EL (cell line): ENCODE results near the gene TBX1.

Source experiments
- DNase-seq: peaks from one replicate; pipeline ENCODE4 v3.0.0-alpha.2; 2016

The TBX1 gene

DNA sequence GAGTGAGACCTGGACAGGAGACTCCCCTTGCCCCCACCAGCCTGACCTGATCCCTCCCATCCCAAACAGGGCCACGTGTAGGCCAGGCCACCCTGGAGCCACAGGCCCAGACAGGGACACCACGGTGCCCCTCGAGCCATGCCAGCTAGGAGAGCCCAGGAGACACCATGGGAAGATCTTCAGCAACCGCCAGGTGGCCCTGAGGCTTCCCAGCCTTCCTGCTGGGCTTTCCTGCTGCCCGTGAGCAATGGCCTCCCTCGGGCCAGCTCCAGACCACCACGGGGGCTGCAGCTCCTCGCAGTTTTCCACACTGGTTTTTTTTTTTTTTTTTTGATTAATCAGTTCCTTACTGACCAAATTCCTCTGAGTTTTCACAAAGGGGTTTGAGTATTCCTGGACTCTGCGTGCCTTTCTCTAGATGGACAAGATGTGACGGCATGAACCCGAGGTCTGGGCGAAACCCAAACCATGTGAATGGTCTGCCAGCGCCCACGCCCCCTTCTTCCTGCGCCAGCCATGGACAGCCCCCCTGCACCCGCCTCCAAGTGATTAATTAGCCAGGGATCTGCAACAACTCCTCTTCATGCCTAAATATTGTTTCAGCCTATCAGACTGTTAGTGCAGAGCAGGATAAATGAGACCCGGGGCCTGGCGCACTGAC is 40.9 kb downstream of the TBX1 start:
- DNase-seq: no peak

DNA sequence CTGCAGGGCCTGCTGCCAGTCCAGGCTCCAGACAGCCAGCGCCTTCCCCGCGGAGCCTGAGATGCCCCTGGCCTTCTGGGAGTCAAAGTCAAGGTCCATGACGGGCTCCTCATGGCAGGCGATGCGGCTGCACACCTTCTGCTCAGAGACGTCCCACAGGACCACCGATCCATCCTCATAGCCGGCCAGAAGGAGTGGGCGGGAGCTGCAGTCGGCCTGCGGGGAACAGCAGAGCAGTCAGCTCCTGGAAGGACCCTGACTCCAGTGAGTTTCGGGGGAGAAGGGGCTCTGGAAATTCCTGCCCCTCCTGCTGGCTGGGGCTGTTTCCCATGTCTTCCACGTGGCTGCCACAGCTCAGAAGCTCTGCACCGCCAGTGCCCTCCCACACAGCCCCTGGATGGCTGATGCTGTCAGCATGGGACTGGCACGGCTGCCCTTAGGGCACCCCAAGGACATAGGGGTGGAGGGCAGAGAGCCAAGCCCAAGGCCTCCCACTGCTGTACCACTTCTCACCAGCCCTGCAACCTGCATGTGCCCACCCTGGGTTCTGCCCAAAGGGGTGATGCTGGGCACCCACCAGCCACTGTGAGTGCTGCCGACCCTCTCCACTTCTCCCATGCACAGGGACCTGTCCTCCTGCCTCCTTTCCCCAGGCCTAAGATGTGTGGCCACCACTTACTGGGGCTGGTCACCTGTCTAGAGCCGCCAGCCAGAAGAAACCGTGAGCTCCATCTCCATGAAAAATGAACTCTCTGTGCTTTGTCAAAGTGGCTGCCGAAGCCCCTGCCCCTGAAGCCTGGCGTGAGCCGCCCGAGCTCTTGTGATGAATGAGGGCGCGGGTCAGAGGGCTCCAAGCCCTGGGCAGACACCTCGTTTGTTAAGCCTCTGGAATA is 41.7 kb downstream of the TBX1 start:
- no peak for DNase-seq

GRCh38 chr22:19802894-19803735 is 42.5 kb downstream of the TBX1 start:
- no peak for DNase-seq

- DNase-seq: no peak
Observed at GRCh38 chr22:19803736-19804267, 43.2 kb downstream of the TBX1 start.

GRCh38 chr22:19805821-19806212 is 45.2 kb downstream of the TBX1 start:
- peak; percentile 54 for DNase-seq

- no peak for DNase-seq
Observed at GRCh38 chr22:19806213-19807160, 45.9 kb downstream of the TBX1 start.

GRCh38 chr22:19807161-19807913 is 46.8 kb downstream of the TBX1 start:
- no peak for DNase-seq

- DNase-seq: no peak
Observed at GRCh38 chr22:19807914-19808872, 47.6 kb downstream of the TBX1 start.

- DNase-seq: no peak
Observed at GRCh38 chr22:19808873-19809478, 48.4 kb downstream of the TBX1 start.

GRCh38 chr22:19809741-19810140 is 49.2 kb downstream of the TBX1 start:
- DNase-seq: no peak

- peak; percentile 53 for DNase-seq
Observed at GRCh38 chr22:19810381-19811201, 50.0 kb downstream of the TBX1 start.

GRCh38 chr22:19811211-19811621 is 50.6 kb downstream of the TBX1 start:
- DNase-seq: no peak

DNA sequence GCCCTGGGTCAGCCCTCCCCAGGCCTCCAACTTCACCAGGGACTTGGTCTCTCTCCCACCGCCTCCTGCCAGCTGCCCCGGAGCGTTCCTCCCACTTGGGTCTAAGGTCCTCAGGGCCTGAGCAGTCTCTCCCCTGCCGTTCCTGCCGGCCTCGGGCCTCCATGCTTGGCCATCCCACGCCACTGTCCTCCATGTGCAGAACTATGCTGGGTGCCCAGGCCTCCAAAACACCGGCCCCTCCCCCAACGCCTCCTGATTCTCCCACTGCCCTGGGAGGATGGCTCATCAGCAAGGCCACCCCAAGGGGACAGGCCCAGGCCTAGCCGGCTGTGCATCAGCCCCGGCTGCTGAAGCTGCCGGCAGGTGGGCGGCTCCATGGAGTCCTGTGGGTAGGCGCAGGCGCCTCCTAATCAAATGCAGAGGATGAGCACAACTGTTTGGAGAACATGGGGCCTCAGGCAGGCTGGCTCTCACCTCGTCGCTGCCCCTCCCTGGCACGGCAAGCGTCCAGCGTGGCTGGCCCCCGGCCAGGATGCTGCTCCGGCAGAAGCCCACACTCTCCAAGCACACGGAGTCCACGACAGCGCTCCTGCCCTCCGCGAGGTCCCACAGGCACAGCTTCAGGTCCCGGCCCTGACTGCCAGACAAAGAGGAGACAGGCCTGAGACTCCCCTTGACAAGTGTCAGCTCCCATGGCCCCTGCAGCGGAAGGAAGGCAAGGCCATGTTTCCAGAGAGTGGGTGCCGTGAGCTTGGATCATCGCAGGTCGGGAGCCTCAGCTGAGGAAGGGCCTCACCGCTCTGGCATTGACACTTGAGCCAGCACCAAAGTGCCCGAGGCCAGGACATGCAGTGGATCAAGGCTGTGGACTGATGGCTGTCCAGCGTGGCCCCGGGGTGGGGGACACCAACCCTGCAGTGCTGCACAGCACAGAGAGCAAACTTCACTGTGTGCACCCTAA is 51.5 kb downstream of the TBX1 start:
- DNase-seq: no peak

DNA sequence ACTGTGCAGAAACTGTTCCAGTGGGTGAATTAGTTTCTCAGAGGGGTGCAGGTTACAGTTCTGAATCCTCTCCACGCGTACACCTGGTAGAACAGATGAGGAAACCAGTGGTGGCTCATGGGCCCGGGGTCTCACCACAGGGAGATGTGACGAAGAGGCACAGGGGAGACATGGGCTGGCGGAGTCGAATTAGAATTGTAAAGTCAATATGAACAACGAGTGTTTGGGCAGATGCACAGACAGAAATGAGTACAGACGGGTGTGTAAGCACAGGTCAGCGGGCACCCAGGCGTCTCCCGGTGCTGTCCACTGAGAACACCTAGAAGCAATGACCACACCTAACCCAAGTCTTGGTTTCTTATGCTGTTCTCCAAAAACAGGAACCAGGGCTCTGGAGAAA is 52.3 kb downstream of the TBX1 start:
- DNase-seq: no peak

GRCh38 chr22:19814428-19814827 is 53.9 kb downstream of the TBX1 start:
- DNase-seq: no peak

DNA sequence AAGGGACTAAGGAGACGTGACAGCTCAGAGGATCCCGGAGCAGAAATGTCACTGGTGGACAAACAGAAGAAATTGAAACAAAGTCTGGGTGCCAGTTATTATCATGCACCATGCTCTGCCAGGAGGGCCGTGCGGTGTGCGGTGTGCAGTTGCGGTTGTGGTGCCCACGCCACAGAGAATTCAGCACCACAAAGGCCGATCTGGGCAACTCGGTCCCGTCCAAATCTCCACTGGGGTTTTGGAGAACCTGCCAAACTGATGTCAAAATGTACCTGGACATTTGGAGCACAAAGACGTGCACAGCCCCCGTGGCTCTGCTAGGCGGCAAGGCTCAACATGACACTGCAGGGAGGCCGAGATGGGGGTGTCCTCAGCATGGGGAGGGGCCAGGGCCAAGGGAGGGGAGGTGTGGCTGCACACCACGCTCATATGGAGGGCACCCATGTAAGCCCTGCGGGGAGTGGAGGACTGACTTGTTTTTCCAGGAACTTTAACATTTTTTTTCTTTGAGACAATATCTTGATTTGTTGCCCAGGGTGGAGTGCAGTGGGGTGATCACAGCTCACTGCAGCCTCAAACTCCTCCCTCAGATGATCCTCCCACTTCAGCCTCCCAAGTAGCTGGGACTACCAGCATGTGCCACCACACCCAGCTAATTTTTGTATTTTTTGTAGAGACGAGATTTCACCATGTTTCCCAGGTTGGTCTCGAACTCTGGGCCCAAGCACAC is 54.7 kb downstream of the TBX1 start:
- DNase-seq: no peak
